Left cardiac atrium (tissue), 4 donors: ENCODE measurements around the gene PGS1. TPM values are rescaled to one million over a fixed set of nuclear protein-coding genes. Genes with fewer than 3 reads are reported as not detected.

Source experiments
- ATAC-seq, 2 donors: fragments of 200-7000 bp; cut with Tn5 transposase; one replicate each; pipeline ENCODE4 v1.9.1; 2020; ENCODE audit warnings: mild to moderate bottlenecking in 2 of 2, moderate library complexity in 2 of 2
- DNase-seq: peaks from one replicate; pipeline ENCODE4 v3.0.0-alpha.2; 2020
- intact Hi-C, 2 donors: fragments of 100-400 bp; cut with DNase I; formaldehyde crosslinking; loops; one replicate each; pipeline versions ENCODE4 v1.14.1 to v1.15.1; 2022 to 2023
- total RNA-seq, 2 donors: library from RNA; stranded (reverse); fragmentation: NEBNext Ultra II Directional; extraction: Animal tissue kit (Norgen Biotek cat#: 25700); gene quantifications; one replicate each; pipeline ENCODE4 v1.2.1, GENCODE V29; 2021
- donor health status: DM: no; HTN: yes; CAD: no.
- donor health status: DM: no; HTN: yes; CAD: no; lungs with severe emphysema.
- donor health status: DM: yes; HTN: yes; CAD: no.
- donor health status: Dilated cardiomyopathy.

PGS1 gene
- total RNA-seq, 2 donors from 2014 or later = 17.7 to 24.3 TPM

- ATAC-seq = no peak
- intact Hi-C loops = no loop called here
- DNase-seq = no peak
Measured at GRCh38 chr17:78417531-78417909, 39.1 kb downstream of the PGS1 start.

DNA sequence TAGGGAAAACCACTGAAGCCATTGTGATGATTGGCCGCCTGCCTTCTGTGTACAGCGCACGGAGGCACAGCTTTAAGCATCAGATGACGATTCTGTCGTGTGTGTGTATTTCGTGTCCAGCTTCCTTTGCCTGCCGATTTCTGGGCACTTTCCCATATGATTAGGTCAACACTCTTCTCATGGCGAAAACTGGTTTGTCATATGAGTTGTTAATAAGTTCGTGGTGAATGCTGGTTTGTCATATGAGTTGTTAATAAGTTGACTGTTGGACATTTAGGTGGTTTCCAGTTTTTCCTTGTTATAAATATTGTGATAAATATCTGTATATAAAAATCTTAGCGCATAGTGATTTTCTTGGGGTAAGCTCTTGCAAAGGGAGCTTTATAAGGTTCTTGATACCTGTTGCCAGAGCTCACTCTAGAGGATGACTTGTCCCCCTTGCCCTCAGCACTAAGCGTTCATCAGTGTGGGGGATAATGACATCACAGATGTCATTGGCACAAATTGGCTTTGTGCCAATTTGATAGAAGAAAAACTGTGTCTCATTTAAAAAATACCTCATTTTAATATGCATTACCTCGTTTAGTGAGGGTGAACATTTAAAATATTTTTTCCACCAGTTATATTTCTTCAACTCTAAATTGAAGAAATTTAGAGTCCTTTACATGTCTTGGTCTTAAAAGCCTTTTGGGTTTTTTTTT lies 40.0 kb downstream of the PGS1 start:
- no peak for ATAC-seq
- intact Hi-C loops = no loop called here
- DNase-seq = no peak

DNA sequence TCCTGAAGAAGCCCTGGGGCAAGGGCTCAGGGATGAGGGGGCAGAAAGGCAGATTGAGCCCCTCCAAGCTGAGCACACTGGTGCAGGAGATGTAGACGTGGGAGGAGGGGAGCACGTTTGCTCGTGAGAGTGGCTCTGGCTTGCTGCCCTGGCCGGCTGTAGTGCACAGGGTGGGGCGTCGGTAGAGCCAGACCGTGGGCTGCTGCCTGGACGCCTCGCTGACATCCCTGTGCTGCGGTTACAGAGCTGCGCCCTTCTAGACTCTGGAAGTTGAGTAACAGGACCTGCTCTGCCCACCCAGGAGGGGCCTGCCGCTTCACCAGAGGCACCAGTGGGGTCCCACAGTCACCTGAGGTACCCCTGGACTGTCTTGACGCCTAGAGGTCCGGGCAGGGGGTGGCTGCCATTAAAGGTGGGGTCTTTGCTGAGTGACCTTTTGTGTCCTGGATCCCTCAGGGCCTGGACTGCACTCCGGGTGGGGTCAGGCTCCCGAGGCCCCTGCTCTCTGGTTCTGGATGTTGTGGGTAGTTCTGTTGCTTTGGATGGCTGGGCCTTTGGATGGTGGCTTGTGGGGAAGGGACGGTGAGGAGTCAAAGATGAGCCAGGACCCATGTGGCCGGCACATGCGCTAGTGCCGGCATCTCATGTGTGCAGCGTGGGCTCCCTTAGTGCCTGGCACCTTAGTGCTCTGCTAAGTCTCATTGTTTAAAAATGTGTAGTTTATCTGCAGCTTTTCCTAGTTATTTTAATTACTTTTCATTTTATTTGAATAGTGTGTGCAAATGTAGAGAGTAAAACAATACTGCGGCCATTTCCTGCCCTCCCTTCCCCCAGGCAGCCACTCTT lies 41.7 kb downstream of the PGS1 start:
- DNase-seq (peak; percentile 58), ATAC-seq (peak in 1 of 2 donors; percentile 17)
- intact Hi-C loops = loop anchor here (2.0 to 5.0 kb wide), 4 partner anchors 58 to 168 kb away; partner anchors contain the start of gene SOCS3 (in 1 of the 2)

GRCh38 chr17:78421084-78421533 lies 42.7 kb downstream of the PGS1 start:
- intact Hi-C loops = loop anchor here (2.0 to 5.0 kb wide), 4 partner anchors 59 to 169 kb away; partner anchors contain the start of gene SOCS3 (in 1 of the 2)
- ATAC-seq = no peak
- no peak for DNase-seq

GRCh38 chr17:78421534-78422266 lies 43.3 kb downstream of the PGS1 start:
- intact Hi-C loops = loop anchor here (1.0 to 5.0 kb wide), 5 partner anchors 59 to 169 kb away; partner anchors contain the start of gene SOCS3 (in 2 of the 2)
- peak; percentile 79 for DNase-seq
- ATAC-seq = peak; percentile 61 to 67

DNA sequence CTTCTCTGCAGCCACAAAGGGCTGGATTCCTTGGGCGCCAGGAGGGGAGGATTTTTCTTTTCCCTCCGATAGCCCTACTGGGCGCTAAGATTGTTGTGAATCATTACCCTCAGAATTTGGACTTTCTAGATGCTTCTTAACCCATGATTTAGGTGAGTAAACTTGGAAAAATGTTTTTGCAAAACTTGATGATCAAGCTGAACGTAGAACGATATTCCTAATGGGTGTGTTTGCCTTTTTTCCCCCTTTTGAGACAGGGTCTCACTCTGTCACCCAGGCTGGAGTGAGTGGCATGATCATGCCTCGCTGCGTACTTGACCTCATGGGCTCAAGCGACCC lies 43.8 kb downstream of the PGS1 start:
- ATAC-seq = no peak

GRCh38 chr17:78422872-78423588 lies 44.6 kb downstream of the PGS1 start:
- DNase-seq (no peak), ATAC-seq (no peak)
- intact Hi-C loops = loop anchor here (1.0 to 5.0 kb wide), 4 partner anchors 61 to 171 kb away; partner anchors contain the start of gene SOCS3 (in 2 of the 2)

More for the DNA sequence above, 43.8 kb downstream of the PGS1 start:
- intact Hi-C loops = loop anchor here (1.0 to 5.0 kb wide), 4 partner anchors 60 to 170 kb away; partner anchors contain the start of gene SOCS3 (in 2 of the 2)
- no peak for DNase-seq

- ATAC-seq (no peak), DNase-seq (no peak)
- intact Hi-C loops = loop anchor here (5.0 kb wide), 3 partner anchors 62 to 172 kb away; partner anchors contain the start of gene SOCS3 (in 1 of the 2)
Measured at GRCh38 chr17:78423961-78424675, 45.7 kb downstream of the PGS1 start.

GRCh38 chr17:78425429-78425828 lies 47.0 kb downstream of the PGS1 start:
- intact Hi-C loops = no loop called here
- DNase-seq (peak; percentile 52), ATAC-seq (peak in 1 of 2 donors; percentile 44)

DNA sequence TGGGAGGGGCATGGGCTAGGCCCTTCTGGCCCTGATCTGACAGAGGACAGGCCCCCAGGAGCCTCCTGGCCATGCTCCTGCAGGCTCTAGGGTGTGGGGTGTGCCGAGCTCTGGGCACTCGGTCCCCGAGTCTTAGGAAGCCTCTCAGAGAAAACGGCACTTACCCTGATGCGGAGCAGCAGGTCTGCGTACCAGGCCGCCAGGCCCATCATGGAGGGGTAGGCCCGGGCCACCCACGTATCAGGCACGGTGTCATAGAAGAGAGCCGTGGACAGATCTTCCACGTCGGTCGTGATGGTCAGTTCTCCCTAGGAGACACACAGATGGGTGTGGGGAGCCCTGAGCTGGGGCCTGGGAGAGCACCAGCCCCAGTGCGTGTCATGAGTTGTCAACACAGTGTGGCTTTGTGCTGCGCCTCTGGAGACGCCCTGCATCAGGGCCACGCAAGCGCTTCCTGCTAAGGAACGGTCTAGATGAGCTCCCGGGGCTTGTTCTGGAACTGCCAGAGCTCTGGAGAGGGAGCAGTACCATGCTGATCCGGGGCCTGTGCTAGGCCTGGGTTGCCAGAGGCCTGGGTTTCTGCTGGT lies 47.9 kb downstream of the PGS1 start:
- DNase-seq (no peak), ATAC-seq (no peak)
- intact Hi-C loops = no loop called here

DNA sequence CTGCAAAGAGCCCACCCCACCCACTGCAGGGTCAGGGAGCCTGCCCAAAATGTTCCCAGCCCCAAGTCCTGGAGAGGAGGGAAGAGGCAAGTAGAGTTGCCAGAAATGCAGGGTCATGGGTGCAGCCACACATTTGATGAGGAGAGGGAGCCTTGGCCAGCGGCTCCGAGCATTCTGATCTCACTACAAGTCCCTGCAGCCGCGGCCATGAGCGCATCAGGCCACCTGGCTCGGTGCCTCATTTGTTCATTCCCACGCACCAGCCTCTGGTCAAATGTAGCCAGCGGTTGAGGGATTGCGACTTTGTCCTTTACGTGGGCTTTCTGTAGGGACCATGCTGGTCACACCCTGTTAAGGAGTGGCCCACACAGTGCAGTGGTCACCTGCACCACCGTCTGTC lies 48.7 kb downstream of the PGS1 start:
- ATAC-seq (no peak), DNase-seq (no peak)
- intact Hi-C loops = no loop called here

GRCh38 chr17:78428025-78428575 lies 49.7 kb downstream of the PGS1 start:
- intact Hi-C loops = no loop called here
- ATAC-seq (no peak), DNase-seq (no peak)

GRCh38 chr17:78428836-78429617 lies 50.6 kb downstream of the PGS1 start:
- DNase-seq (no peak), ATAC-seq (no peak)
- intact Hi-C loops = no loop called here

DNA sequence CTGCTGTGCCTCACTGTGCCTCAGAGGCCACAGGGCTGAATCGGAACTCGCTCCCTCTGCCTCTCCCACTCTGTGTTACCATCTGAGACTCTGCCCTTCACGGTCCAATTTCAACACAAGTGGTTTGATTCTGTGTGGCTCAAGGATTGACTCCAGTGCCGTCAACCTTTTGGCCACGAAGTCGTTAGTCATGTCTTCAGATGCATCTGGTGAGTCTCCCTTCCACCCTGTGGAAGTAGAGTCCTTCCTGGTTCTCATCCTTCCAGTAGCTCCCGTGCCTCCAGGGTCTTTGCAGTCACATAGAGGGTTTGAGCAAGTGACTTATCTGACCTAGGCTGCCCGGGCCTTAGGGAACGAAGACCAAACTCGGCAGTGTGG lies 51.2 kb downstream of the PGS1 start:
- no peak for DNase-seq
- intact Hi-C loops = no loop called here
- no peak for ATAC-seq

- DNase-seq (no peak), ATAC-seq (no peak)
- intact Hi-C loops = no loop called here
Measured at GRCh38 chr17:78430892-78431691, 52.6 kb downstream of the PGS1 start.

DNA sequence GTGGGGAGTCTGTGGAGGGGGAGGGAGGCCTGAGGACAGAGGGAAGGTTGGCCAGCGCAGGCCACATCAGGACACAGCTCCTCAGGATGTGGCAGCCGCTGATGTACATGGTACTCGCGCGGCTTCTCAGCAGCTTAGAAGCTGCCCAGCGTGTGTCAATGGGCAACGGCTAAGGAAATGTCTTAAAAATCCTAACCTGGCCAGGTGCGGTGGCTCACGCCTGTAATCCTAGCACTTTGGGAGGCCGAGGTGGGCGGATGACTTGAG lies 53.2 kb downstream of the PGS1 start:
- no peak for ATAC-seq
- DNase-seq = no peak

More for the DNA sequence above, 53.2 kb downstream of the PGS1 start:
- intact Hi-C loops = no loop called here
